NCI-H1092 (cell line): Measurements from ENCODE around the gene MPG.

Experiments used
- DNase-seq: peaks from one replicate; lab custom pipeline; 2025; lab: John Stamatoyannopoulos, UW

Gene MPG

GRCh38 chr16:50769-51591 lies 27.0 kb upstream of the MPG start:
- no peak for DNase-seq

GRCh38 chr16:53346-54236 lies 24.4 kb upstream of the MPG start, which contains the start of the genes POLR3K and SNRNP25:
Gene POLR3K (minus strand): TSS chr16:53608. CDS start chr16:53586, 22 bp downstream.
Gene SNRNP25 (plus strand): TSS chr16:53828. CDS start chr16:54017, 189 bp downstream.
- peak; percentile 95 for DNase-seq

DNA sequence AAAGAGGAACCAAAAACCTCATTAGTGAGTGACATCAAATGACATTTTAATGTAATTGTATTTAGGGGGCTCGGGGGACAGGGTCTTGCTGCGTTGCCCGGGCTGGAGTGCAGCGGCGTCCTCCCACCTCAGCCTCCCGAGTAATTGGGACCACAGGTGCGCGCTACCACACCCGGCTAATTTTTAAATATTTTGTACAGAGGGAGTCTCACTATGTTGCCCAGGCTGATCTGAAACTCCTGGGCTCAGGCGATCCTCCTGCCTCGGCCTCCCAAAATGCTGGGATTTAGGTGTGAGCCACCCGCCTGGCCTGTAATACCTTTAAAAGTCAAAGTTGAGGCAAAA lies 23.8 kb upstream of the MPG start:
- DNase-seq, result no peak

DNA sequence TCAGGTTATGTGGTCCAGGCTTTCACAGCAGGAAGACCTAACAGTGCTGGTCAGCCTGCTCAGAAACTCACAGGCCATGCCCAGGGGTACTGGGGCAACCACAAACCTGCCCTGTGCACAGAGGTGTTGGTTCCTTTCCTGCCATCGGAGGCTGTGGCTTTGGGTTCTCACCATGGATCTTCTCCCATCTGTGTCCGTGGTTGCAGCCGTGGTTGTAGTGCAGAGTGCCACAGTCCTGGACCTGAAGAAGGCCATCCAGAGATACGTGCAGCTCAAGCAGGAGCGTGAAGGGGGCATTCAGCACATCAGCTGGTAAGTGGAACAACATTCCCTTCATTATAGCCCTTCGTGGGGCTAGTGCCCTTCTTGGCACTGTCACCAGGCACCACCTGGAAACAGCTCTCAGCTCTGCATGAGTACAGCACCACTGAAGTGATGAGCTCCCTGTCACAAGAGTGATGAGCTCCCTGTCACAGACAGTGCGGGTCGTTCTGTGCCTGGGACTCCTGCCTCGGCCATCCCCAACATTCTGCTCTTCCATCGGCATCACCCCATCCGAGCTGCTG lies 22.4 kb upstream of the MPG start:
- no peak for DNase-seq

DNA sequence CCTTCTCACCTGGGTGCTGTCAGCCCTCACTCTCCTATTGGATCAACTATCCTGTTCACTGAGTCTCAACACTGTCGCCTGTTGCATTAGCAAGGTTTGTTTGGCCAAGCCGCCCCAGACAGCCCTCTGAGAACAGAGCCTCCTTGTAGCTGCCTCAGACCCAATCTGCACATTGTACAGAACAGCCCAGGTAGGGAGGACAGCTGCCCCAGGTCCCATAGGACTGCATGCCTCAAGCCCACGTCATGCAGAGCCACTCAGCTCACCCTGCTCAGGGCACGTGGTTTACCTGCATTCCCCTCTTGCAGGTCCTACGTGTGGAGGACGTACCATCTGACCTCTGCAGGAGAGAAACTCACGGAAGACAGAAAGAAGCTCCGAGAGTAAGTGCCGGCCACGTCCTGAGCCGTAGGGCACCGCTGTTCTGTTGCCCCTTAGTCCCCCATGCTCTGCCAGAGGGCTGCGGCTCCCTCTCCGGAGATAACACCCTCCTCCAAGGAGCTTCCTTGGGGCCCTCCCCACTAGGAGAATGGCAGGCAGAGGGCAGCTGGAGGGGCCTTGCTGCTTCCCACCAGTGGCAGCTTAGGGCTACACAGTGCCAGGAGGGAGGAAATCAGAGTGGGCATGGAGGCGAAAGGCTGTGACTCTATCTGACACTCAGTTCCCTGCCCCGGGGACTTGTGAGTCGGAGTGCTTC lies 21.6 kb upstream of the MPG start:
- DNase-seq, result no peak

DNA sequence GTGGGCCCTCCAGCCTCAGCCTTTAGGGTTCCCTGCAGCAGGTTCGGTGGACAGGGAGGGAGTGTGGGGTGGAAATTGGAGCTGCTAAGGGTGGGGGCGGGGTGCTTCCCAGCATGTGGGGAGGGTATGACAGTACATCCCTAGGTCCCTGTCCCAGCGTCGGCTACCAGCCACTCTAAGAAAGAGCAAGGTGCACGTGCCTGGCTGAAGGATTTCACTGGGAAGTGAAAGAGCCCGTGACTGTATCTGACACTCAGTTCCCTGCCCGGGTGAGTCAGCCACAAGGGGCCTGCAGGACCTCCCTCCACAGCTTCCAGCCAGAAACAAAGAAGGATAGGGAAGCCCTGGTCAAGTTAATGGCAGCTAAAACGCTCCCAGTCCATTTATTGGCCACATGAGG lies 20.3 kb upstream of the MPG start:
- DNase-seq, result no peak

DNA sequence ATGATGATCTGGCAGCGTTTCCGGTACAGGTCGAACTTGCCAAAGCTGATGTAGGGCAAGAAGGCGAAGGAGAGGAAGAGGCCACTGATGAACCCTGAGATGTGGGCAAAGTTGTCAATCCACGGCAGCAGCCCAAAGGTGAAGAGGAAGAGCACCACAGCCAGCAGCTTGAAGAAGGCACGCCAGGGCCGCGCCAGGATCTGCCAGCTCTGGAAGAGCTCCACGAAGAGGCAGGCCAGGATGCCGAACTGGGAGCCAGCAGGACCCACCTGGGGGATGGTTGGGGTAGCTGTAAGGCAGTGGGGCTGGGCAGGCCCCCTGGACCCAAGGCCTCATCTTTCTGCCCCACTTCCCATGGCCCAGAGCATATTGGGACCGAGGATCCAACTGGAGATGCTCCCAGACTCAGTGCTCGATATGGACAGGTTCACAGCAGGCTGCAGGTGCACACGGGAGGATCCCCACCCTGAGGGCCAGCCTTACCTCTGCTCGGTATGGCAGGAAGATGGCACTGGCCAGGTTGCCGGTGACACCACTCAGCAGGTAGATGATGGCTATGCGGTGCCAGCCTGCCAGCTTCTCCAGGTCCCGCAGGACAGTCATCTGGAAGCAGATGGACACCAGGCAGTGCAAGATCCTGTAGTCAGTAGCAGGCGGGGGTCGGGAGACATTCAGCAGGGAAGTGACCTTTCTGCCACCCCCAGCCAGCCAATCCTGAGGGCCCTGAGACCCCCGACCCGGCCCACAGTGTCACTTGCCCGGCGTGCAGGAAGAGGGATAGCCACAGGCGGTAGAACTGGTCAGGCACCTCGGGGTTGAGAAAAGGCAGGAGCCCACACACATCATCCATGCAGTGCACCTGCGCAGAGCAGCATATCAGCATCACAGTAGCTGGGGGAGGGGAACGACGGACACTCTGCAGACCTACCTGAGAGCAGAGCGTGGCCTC lies 19.3 kb upstream of the MPG start:
- no peak for DNase-seq

DNA sequence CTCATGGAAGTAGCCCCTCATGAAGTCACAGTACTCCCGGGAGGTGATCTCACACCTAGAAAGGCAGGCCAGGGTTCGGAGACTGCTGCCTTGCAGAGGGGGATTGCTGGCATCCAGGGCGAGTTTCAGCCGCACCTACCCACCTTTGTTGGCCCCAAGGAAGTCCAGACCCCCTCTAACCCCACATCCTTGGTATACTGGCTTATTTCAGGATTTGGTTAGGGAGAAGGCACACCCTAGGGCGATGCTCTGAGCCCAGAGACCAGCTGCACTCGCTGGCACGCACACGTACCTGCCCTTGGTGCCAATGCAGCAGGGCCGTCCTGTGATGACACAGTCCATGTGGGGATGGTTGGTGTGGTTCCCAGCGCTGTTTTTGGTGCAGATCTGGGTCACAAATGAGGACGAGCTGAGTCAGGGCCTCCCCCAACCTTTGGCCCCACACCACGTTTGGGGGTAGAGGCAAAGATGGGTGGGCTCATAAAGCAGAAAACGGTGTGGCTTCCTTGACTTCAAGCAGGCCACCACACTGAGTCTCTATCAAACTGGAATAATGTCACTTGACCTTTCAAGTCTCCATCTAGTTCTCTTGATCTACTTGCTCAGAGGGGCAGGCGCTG lies 18.5 kb upstream of the MPG start:
- no peak for DNase-seq

DNA sequence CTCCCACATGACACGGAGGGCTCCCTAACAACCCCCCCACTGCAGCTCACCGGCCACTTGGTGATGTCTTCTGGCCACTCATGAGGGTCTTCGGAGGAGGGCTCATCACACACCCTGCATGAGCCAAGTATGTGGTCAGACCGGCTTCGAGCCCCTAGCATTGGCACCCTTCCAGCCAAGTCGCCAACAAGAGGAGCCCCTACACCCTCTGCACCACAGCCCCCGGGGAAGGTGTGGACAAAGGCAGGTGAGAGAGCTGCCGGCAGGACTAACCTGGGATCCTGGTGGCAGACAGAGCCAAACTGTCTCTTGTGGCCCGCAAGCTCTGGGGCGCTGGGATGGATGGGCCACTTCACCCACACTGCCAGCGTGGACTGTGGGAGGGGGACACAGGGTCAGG lies 17.9 kb upstream of the MPG start:
- DNase-seq, result no peak

DNA sequence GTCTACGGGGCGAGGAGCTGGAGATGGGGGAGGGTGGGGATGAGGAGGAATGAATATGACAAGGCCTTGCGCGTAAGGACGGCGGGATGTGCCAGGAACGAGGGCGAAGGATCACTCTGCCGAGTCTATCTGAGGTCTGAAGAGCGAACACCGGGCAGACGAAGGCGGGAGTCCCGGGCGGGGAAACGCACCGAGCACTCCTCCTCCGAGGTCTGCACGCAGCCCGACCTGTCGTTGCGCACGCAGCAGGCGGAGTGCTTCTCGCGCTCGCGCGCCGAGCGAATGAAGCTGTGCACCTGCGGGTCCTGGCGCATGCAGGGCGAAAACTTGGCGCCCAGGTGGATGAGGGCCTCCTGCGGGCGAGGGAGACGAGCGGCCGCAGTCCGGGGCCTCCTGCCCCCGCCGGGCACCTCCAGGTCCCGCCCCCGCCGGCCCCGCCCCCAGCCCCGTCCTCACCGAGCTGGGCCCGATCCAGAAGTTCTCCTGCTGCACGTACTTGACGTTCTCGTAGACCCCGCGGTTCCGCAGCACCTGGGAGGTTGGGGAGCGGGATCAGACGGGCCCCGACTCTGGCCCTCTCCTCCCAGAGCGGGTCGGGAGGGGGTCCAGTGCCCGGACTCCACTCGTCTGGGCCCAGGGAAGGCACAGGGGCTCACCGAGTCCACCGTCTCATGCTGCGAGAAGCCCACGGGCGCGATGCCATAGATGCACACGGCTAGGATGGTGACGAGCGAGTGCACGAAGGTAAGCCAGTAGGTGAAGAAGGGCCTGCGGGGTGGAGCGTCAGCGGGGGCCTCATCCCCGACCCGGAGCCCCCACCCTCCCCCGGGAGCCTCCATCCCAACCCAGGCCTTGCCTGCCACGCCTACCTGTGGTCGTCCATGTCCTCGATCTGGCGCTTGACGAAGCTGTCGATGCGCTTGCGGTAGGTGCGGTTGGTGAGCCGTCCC lies 16.8 kb upstream of the MPG start:
- no peak for DNase-seq

GRCh38 chr16:61879-62281 lies 16.1 kb upstream of the MPG start:
- DNase-seq, result no peak

DNA sequence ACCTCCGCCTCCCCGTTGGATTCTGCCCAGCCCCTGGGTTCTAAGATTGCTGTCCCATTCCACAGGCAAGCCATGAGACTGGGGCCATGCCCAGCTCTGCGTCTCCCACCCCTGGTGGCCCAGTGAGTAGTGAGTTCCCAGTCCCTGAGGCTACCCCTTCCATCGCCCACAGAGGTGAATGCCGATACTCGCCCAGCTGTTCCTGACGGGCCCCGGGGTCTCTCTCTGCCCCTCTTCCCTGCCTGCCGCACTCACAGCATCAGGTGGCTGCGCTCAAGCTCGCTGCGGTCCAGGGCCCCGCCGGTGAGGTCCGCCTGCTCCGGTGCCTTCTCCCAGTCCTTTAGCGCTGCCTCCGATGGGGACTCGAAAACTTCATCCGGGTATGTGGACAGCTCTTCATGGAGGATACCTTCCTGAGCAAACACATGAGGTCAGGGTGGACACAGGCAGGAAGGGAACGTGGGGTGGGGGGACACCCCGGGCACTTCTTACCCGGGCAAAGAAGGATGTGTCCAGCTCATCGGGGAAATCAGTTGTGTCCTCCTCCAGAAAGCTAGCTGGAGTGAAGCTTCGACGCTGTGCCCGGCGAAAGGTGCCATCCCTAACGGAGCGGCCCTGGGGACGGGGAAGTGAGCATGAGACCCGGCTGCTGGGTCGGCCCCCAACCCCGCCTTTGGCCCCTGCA lies 15.6 kb upstream of the MPG start:
- DNase-seq, result no peak

DNA sequence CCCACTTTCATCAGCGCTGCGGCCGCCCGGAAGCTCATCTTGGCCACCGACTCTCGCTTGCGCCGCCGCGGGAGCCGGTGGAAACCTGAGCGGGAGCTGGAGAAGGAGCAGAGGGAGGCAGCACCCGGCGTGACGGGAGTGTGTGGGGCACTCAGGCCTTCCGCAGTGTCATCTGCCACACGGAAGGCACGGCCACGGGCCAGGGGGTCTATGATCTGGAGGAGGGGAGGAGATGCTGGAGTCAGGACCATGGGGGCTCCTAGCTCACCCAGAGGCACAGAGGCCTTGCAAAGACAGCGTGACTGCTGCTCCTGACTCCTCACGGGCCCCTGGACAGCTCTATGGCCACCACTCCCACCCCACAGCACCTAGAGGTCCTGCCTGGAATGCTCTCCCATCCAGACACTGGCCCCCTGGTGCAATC lies 15.0 kb upstream of the MPG start:
- DNase-seq, result no peak

- DNase-seq, result no peak
Observed at GRCh38 chr16:63466-63865, 14.6 kb upstream of the MPG start.

- peak; percentile 29 for DNase-seq
Observed at GRCh38 chr16:63998-64913, 13.8 kb upstream of the MPG start.

DNA sequence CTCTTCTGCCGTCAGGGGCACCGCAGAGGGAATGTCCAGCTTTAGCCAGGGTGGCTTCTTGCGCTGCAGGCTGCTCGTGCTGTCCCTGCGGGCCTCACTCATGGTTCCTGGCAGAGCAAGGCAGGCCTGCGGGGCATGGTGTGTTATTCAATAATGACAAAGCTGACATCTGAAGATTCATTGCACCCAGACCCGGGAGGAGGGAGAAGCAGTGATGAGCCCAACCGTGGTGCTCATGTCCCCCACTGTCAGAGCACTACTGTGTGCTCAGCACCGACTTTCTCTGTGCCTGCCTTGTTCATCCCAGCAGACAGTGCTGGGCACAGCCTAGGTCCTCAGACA lies 13.1 kb upstream of the MPG start:
- no peak for DNase-seq

DNA sequence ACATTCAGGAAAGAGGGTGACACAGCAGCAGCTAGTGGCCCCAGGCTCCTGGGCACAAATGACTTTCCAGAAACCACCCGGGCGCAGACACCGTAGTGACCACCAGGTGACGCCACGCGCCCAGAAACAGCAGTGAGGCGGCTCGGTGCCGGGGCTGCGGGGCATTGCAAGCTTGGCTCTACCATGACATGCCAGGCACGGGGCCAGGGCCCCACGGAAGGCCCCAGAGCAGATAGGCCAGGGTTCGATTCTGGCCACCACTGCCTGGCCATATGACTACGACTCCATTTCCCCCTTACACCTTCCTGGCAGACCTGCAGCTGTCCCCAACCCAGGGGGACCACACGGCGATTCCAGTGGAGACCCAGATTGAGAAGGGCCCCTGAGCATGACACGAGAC lies 12.3 kb upstream of the MPG start:
- peak; percentile 35 for DNase-seq
